ENCODE measurements around the gene SFI1. TPM values are rescaled to one million over a fixed set of nuclear protein-coding genes. Genes with fewer than 3 reads are reported as not detected.

Gene SFI1
- total RNA-seq, 4 donors from 2014 or later = 11.0 to 20.0 (median 16.4) TPM

DNA sequence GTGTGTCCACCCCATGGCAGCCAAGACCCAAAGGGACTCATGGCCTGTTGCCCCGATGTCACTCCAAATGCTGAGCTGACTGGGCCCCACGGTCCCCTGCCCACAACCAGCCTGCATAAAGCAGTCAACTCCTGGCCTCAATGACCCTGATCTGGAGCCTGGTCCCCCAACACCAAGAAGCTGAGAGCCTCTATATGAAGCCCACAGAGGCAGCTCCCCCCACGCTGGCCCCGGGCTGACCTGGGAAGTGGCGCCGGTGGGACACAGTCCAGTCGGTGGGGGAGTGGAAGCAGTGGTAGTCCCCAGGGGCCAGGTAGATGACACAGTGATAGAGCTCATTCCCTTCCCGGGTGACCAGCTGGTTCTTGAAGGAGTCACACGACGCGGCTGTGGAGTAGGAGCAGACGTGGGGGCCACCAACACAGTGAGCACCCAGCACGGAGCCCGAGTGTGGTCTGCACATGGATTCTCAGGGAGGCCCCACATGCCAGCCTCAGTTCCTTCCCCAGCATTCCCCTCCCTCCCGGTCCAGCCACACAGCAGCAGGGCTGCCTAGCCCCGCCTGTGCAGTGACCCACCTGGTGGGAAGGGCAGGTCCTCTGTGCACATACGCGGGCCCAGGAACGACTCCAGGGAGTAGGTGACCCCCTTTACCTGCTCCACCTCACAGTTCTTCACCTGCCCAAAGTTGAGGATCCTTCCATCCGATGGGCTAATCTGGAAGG, 124.6 kb downstream of the SFI1 start:
- no peaks in the 10 kb centered on the region for H3K9me3 ChIP-seq
- H3K4me1 ChIP-seq = peaks cover 4 to 46% (median 11%) of the 10 kb centered on the region in 3 donors
- H3K36me3 ChIP-seq = peaks cover 24 to 83% (median 31%) of the 10 kb centered on the region in 3 donors
- no peak overlapping the region for H3K27ac ChIP-seq
- TF ChIP-seq POLR2A (IDR thresholded peaks at IDR 0.05) = no peak
- TF ChIP-seq, protein P1, sequence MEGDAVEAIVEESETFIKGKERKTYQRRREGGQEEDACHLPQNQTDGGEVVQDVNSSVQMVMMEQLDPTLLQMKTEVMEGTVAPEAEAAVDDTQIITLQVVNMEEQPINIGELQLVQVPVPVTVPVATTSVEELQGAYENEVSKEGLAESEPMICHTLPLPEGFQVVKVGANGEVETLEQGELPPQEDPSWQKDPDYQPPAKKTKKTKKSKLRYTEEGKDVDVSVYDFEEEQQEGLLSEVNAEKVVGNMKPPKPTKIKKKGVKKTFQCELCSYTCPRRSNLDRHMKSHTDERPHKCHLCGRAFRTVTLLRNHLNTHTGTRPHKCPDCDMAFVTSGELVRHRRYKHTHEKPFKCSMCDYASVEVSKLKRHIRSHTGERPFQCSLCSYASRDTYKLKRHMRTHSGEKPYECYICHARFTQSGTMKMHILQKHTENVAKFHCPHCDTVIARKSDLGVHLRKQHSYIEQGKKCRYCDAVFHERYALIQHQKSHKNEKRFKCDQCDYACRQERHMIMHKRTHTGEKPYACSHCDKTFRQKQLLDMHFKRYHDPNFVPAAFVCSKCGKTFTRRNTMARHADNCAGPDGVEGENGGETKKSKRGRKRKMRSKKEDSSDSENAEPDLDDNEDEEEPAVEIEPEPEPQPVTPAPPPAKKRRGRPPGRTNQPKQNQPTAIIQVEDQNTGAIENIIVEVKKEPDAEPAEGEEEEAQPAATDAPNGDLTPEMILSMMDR (IDR thresholded peaks at IDR 0.05) = no peak
- no peak for DNase-seq
- intact Hi-C loops (cut with DNase I) = no loop called here
- H3K4me3 ChIP-seq = no peak overlapping the region
- H3K27me3 ChIP-seq = no peaks in the 10 kb centered on the region
- 76 to 87% methylated on average over 3 to 4 of the region's 20 CpGs for WGBS, 2 donors

DNA sequence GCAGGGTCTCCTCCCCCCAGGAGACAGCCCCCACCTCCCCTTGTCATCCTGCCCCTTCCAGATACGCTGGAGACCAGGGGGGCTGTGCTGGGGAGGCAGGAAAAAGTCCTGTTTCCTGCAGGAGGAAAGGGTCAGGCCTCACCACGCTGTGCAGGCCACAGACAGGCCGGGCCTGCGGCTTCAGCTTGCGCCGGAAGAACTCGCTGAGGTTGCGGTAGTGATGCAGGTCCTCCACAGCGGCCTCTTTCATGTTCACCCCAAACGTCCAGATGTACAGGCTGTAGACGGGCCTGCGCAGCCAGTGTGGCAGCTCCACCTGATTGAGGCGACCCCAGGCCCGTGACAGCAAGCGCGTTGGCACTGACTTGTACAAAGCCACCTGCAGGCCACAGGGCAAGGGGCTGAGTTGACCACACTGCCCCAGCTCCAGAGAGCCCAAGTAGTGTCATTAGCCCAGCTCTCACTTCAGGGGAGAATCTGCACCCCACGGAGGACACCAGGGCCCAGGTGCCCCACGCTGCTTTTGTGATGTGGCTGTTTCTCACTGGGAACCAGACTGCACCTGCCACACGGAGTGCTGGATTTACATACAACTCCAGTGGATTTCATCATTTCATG, 125.3 kb downstream of the SFI1 start:
- Histone ChIP-seq H3K27me3 (no peaks in the 10 kb centered on the region), H3K36me3 (peaks cover 24 to 77% (median 29%) of the 10 kb centered on the region in 3 donors)
- 80 to 88% methylated on average over 1 of the region's 19 CpGs for WGBS, 2 donors

DNA sequence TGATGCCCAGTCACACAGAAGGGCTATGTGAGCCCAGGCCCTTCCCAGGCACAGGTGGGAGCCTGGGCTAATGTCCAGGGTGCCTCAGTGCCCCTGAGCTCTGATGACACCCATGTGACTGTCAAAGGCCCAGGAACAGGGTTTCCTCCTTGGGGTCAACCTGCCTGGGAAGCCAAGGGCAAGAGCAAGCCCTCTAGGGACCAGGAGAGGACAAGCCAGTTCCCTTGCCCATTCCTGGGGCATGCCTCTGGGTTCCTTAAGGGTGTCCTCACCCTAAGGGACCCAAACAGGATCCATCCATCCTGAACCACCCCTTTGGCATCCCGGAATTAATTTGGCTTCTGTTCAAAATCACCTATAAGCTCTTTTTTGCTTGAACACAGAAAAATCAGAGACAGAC, 126.6 kb downstream of the SFI1 start:
- Histone ChIP-seq H3K27me3 (no peaks in the 10 kb centered on the region), H3K9me3 (no peaks in the 10 kb centered on the region), H3K27ac (no peak overlapping the region), H3K36me3 (peaks cover 20 to 64% (median 23%) of the 10 kb centered on the region in 3 donors), H3K4me3 (no peak overlapping the region), H3K4me1 (peaks cover 15 to 55% (median 23%) of the 10 kb centered on the region in 3 donors)
- 60 to 86% methylated on average over 1 of the region's 1 CpG for WGBS, 2 donors
- intact Hi-C loops (cut with DNase I) = no loop called here
- TF ChIP-seq, protein P1 (IDR thresholded peaks at IDR 0.05) = no peak
- no peak for TF ChIP-seq POLR2A (IDR thresholded peaks at IDR 0.05)
- no peak for DNase-seq

More for the DNA sequence above, 125.3 kb downstream of the SFI1 start:
- Histone ChIP-seq H3K9me3 (no peaks in the 10 kb centered on the region), H3K4me1 (peaks cover 11 to 47% (median 18%) of the 10 kb centered on the region in 3 donors), H3K27ac (no peak overlapping the region), H3K4me3 (no peak overlapping the region)
- no peak for DNase-seq
- intact Hi-C loops (cut with DNase I) = no loop called here
- TF ChIP-seq, protein P1 (IDR thresholded peaks at IDR 0.05) = no peak
- no peak for TF ChIP-seq POLR2A (IDR thresholded peaks at IDR 0.05)

DNA sequence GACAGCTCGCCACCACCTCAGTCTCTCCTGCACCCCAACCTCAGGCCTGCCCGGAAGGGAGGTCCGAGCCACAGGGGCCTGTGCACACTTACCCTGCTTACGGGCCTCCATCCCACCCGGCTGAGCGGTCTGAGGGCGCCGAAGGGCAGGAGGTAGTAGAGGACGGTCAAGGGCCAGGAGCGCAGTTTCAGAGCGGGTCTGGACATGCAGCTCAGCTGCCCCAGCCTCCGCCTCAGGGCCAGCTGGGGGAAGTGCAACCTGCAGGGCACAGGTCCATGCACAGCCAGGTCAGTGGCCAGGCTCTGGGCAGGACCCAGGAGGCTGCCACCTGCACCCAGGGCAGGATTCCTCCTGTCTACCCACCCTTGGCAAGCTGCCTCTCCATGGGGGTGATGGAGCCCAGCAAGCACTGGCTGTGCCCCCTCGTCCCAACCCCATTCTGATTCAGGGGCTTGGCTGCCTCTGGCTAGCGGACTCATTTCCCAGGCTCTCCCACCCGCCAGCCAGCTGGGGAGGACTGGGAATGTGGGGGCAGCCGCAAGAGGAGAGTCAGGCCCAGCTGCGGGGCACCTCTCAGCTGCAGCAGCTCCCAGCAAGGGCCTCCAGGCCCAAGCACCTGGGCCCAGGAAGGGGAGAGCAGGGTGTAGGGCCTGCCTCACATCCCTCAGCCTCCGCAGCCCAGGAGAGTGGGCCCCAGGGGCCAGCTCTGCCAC, 127.4 kb downstream of the SFI1 start:
- Histone ChIP-seq H3K4me3 (no peak overlapping the region), H3K4me1 (peaks cover 15 to 55% (median 23%) of the 10 kb centered on the region in 3 donors), H3K36me3 (peaks cover 17 to 56% (median 23%) of the 10 kb centered on the region in 3 donors), H3K9me3 (no peaks in the 10 kb centered on the region), H3K27me3 (no peaks in the 10 kb centered on the region), H3K27ac (no peak overlapping the region)
- 87 to 100% methylated on average over 1 to 9 of the region's 18 CpGs for WGBS, 2 donors
- TF ChIP-seq, protein P1 (IDR thresholded peaks at IDR 0.05) = no peak
- TF ChIP-seq POLR2A (IDR thresholded peaks at IDR 0.05) = no peak
- intact Hi-C loops (cut with DNase I) = no loop called here
- no peak for DNase-seq

Measured in esophagus squamous epithelium (tissue), 5 donors.